Stimulated activated CD8-positive, alpha-beta memory T cell treated with anti-CD3 and anti-CD28 coated beads, Interleukin-7, amount 100 ng/mL, for 4 hours (primary cell): ENCODE measurements around the gene SLC25A51.

Experiments used
- DNase-seq, 2 donors: peaks; one replicate each; pipeline ENCODE4 v3.0.0-alpha.2; 2020; ENCODE audit warnings: low read depth in 2 of 2

Gene SLC25A51

GRCh38 chr9:37839496-37840461, 64.1 kb downstream of the SLC25A51 start:
- no peak for DNase-seq
